ENCODE results near the gene C5orf63. TPM values are rescaled to one million over a fixed set of nuclear protein-coding genes. Genes with fewer than 3 reads are reported as not detected.

C5orf63 gene
- total and polyA plus RNA-seq, 2 experiments from 2014 or later = 6.8 to 10.5 TPM

- TF ChIP-seq EZH2 (IDR thresholded peaks at IDR 0.05; ENCODE audit: low read depth, unreplicated experiment) (no peak), STAT1 (IDR thresholded peaks at IDR 0.05; ENCODE audit: unreplicated experiment) (no peak), ZNF331 (CRISPR knock-in tag; IDR thresholded peaks at IDR 0.05; ENCODE audit: low read depth) (no peak), ZNF114 (CRISPR knock-in tag; IDR thresholded peaks at IDR 0.05) (no peak)
- TF ChIP-seq, protein P1, sequence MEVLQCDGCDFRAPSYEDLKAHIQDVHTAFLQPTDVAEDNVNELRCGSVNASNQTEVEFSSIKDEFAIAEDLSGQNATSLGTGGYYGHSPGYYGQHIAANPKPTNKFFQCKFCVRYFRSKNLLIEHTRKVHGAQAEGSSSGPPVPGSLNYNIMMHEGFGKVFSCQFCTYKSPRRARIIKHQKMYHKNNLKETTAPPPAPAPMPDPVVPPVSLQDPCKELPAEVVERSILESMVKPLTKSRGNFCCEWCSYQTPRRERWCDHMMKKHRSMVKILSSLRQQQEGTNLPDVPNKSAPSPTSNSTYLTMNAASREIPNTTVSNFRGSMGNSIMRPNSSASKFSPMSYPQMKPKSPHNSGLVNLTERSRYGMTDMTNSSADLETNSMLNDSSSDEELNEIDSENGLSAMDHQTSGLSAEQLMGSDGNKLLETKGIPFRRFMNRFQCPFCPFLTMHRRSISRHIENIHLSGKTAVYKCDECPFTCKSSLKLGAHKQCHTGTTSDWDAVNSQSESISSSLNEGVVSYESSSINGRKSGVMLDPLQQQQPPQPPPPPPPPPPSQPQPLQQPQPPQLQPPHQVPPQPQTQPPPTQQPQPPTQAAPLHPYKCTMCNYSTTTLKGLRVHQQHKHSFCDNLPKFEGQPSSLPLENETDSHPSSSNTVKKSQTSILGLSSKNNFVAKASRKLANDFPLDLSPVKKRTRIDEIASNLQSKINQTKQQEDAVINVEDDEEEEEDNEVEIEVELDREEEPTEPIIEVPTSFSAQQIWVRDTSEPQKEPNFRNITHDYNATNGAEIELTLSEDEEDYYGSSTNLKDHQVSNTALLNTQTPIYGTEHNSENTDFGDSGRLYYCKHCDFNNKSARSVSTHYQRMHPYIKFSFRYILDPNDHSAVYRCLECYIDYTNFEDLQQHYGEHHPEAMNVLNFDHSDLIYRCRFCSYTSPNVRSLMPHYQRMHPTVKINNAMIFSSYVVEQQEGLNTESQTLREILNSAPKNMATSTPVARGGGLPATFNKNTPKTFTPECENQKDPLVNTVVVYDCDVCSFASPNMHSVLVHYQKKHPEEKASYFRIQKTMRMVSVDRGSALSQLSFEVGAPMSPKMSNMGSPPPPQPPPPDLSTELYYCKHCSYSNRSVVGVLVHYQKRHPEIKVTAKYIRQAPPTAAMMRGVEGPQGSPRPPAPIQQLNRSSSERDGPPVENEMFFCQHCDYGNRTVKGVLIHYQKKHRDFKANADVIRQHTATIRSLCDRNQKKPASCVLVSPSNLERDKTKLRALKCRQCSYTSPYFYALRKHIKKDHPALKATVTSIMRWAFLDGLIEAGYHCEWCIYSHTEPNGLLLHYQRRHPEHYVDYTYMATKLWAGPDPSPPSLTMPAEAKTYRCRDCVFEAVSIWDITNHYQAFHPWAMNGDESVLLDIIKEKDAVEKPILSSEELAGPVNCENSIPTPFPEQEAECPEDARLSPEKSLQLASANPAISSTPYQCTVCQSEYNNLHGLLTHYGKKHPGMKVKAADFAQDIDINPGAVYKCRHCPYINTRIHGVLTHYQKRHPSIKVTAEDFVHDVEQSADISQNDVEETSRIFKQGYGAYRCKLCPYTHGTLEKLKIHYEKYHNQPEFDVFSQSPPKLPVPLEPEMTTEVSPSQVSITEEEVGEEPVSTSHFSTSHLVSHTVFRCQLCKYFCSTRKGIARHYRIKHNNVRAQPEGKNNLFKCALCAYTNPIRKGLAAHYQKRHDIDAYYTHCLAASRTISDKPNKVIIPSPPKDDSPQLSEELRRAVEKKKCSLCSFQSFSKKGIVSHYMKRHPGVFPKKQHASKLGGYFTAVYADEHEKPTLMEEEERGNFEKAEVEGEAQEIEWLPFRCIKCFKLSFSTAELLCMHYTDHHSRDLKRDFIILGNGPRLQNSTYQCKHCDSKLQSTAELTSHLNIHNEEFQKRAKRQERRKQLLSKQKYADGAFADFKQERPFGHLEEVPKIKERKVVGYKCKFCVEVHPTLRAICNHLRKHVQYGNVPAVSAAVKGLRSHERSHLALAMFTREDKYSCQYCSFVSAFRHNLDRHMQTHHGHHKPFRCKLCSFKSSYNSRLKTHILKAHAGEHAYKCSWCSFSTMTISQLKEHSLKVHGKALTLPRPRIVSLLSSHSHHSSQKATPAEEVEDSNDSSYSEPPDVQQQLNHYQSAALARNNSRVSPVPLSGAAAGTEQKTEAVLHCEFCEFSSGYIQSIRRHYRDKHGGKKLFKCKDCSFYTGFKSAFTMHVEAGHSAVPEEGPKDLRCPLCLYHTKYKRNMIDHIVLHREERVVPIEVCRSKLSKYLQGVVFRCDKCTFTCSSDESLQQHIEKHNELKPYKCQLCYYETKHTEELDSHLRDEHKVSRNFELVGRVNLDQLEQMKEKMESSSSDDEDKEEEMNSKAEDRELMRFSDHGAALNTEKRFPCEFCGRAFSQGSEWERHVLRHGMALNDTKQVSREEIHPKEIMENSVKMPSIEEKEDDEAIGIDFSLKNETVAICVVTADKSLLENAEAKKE (CRISPR knock-in tag; IDR thresholded peaks at IDR 0.05) = no peak
- H3K27me3 Mint-ChIP-seq (ENCODE audit: insufficient read depth, low read depth, poor library complexity) = no peaks in the 10 kb centered on the region
- ATAC-seq = no peak
Measured at GRCh38 chr5:127066721-127067120, 6.6 kb downstream of the C5orf63 start.

DNA sequence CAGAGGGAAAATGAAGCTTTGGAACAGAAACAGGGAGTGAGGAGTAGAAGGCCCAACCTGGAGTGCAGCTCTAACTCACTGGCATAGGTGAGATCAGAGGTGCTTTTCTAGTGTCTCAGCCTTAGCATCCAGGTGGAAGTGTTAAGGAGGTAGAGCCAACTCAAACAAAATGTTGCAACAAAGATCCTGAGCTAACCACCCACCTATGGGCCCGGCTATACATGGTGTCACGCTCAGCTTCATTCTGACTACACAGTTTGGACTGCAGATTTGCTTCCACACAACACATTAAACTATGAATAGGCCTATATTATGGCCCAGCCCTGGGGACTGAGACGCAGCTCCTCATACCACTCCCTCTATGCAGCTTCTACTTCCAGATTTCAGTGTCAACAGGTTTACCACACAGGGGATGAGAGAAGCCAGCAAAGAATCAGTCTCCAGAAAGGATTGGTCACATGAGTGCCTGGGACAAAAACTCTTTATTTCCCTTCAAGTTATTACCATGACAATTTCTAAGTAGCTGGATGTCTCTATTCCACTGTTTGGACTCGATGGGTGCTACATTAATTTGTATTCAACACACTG lies 9.0 kb downstream of the C5orf63 start:
- no peaks in the 10 kb centered on the region for H4K20me1 ChIP-seq (replicated peaks; ENCODE audit: insufficient read depth)
- no peaks in the 10 kb centered on the region for H3K27me3 Mint-ChIP-seq (ENCODE audit: insufficient read depth, low read depth, poor library complexity)
- peaks cover 10% of the 10 kb centered on the region; the same call in 1 of the 2 replicates for H3K4me1 ChIP-seq (ENCODE audit: insufficient read depth)
- ATAC-seq = no peak
- H3K79me2 ChIP-seq (replicated peaks; ENCODE audit: insufficient read depth) = no peaks in the 10 kb centered on the region
- DNase-seq (ENCODE audit: low spot score) = no peak
- no peak overlapping the region for H3K4me3 Mint-ChIP-seq
- H3K4me3 ChIP-seq = no peak overlapping the region
- no peak overlapping the region for H3K4me2 ChIP-seq
- peaks cover 15% of the 10 kb centered on the region; the same call in 2 of the 3 replicates for H3K4me1 Mint-ChIP-seq
- no peaks in the 10 kb centered on the region for H3K9me3 Mint-ChIP-seq
- H2AFZ ChIP-seq = no peak overlapping the region
- no peaks in the 10 kb centered on the region for H3F3A ChIP-seq (replicated peaks; ENCODE audit: low read depth)
- no peak overlapping the region for H3K27ac ChIP-seq (ENCODE audit: low read depth)
- no peaks in the 10 kb centered on the region for H3K9me2 ChIP-seq (ENCODE audit: insufficient read depth)
- H3K27me3 ChIP-seq (ENCODE audit: insufficient read depth) = no peaks in the 10 kb centered on the region
- H3K27ac Mint-ChIP-seq = no peak overlapping the region
- no peaks in the 10 kb centered on the region for H3K36me3 Mint-ChIP-seq (ENCODE audit: low read depth)
- no peaks in the 10 kb centered on the region for H3K36me3 ChIP-seq (ENCODE audit: insufficient read depth)
- TF ChIP-seq POLR2AphosphoS5 (IDR thresholded peaks at IDR 0.05; ENCODE audit: low read depth) (no peak), EZH2phosphoT487 (IDR thresholded peaks at IDR 0.05; ENCODE audit: unreplicated experiment) (no peak)
- TF ChIP-seq, protein P2, sequence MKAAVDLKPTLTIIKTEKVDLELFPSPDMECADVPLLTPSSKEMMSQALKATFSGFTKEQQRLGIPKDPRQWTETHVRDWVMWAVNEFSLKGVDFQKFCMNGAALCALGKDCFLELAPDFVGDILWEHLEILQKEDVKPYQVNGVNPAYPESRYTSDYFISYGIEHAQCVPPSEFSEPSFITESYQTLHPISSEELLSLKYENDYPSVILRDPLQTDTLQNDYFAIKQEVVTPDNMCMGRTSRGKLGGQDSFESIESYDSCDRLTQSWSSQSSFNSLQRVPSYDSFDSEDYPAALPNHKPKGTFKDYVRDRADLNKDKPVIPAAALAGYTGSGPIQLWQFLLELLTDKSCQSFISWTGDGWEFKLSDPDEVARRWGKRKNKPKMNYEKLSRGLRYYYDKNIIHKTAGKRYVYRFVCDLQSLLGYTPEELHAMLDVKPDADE (IDR thresholded peaks at IDR 0.05) = no peak

More at GRCh38 chr5:127066721-127067120, 6.6 kb downstream of the C5orf63 start:
- H3K36me3 ChIP-seq (ENCODE audit: insufficient read depth) = no peaks in the 10 kb centered on the region
- no peaks in the 10 kb centered on the region for H3K9me2 ChIP-seq (ENCODE audit: insufficient read depth)
- no peaks in the 10 kb centered on the region for H3K9me3 Mint-ChIP-seq
- no peak overlapping the region for H3K4me3 Mint-ChIP-seq
- no peaks in the 10 kb centered on the region for H3K27me3 ChIP-seq (ENCODE audit: insufficient read depth)
- no peak overlapping the region for H2AFZ ChIP-seq
- no peaks in the 10 kb centered on the region for H3K36me3 Mint-ChIP-seq (ENCODE audit: low read depth)
- no peak overlapping the region for H3K4me3 ChIP-seq
- H3K4me1 Mint-ChIP-seq = peaks cover 32% of the 10 kb centered on the region; the same call in 2 of the 3 replicates
- H3F3A ChIP-seq (replicated peaks; ENCODE audit: low read depth) = no peaks in the 10 kb centered on the region
- no peak overlapping the region for H3K27ac Mint-ChIP-seq
- H3K79me2 ChIP-seq (replicated peaks; ENCODE audit: insufficient read depth) = no peaks in the 10 kb centered on the region
- DNase-seq (ENCODE audit: low spot score) = no peak
- H3K4me2 ChIP-seq = no peak overlapping the region
- H4K20me1 ChIP-seq (replicated peaks; ENCODE audit: insufficient read depth) = no peaks in the 10 kb centered on the region
- H3K4me1 ChIP-seq (ENCODE audit: insufficient read depth) = peaks cover 19% of the 10 kb centered on the region; the same call in 1 of the 2 replicates
- no peak overlapping the region for H3K27ac ChIP-seq (ENCODE audit: low read depth)
